ENCODE data around the gene COL9A2.
"Not testable (repeated sequence)": the region's sequence is repeated elsewhere in the genome, so short reads cannot be mapped to it uniquely, and the experiment has no call there.

The COL9A2 gene

GRCh38 chr1:40316595-40317393 lies at the start of gene COL9A2:
COL9A2 (minus strand) TSS chr1:40317286; CDS start chr1:40317197, 89 bp downstream.
- no peak for DNase-seq

GRCh38 chr1:40363721-40364120 lies 46.6 kb upstream of the COL9A2 start:
- DNase-seq, result peak; percentile 19

GRCh38 chr1:40362699-40363098 lies 45.6 kb upstream of the COL9A2 start:
- DNase-seq, result peak; percentile 19

GRCh38 chr1:40362199-40362598 lies 45.1 kb upstream of the COL9A2 start:
- no peak for DNase-seq

GRCh38 chr1:40361637-40362036 lies 44.6 kb upstream of the COL9A2 start:
- no peak for DNase-seq

GRCh38 chr1:40361201-40361600 lies 44.1 kb upstream of the COL9A2 start:
- DNase-seq, result no peak

GRCh38 chr1:40360631-40361030 lies 43.5 kb upstream of the COL9A2 start:
- no peak for DNase-seq

GRCh38 chr1:40357625-40358024 lies 40.5 kb upstream of the COL9A2 start:
- DNase-seq, result no peak

GRCh38 chr1:40353082-40353481 lies 36.0 kb upstream of the COL9A2 start:
- DNase-seq, result no peak

- DNase-seq, result no peak
Observed at GRCh38 chr1:40352126-40352525, 35.0 kb upstream of the COL9A2 start.

- no peak for DNase-seq
Observed at GRCh38 chr1:40351124-40351523, 34.0 kb upstream of the COL9A2 start.

- no peak for DNase-seq
Observed at GRCh38 chr1:40350391-40350790, 33.3 kb upstream of the COL9A2 start.

GRCh38 chr1:40344597-40344996 lies 27.5 kb upstream of the COL9A2 start:
- DNase-seq, result no peak

- not testable (repeated sequence) for DNase-seq
Observed at GRCh38 chr1:40342381-40342717, 25.3 kb upstream of the COL9A2 start.

GRCh38 chr1:40341491-40342380 lies 24.6 kb upstream of the COL9A2 start:
- no peak for DNase-seq

- no peak for DNase-seq
Observed at GRCh38 chr1:40339420-40340323, 22.6 kb upstream of the COL9A2 start.

- DNase-seq, result peak; percentile 75
Observed at GRCh38 chr1:40338745-40339419, 21.8 kb upstream of the COL9A2 start.

GRCh38 chr1:40337443-40337842 lies 20.4 kb upstream of the COL9A2 start:
- DNase-seq, result no peak

- DNase-seq, result no peak
Observed at GRCh38 chr1:40332695-40333094, 15.6 kb upstream of the COL9A2 start.

- DNase-seq, result not testable (repeated sequence)
Observed at GRCh38 chr1:40331403-40331802, 14.3 kb upstream of the COL9A2 start.

- no peak for DNase-seq
Observed at GRCh38 chr1:40318970-40319621, 2.0 kb upstream of the COL9A2 start.

GRCh38 chr1:40318476-40318875 lies 1.4 kb upstream of the COL9A2 start:
- DNase-seq, result no peak
